GM12891 (cell line): ENCODE results near the gene ITGAX.

Experiments used
- POLR2A ChIP-seq: IDR thresholded peaks from 2 replicates; pipeline ENCODE4 v1.6.1; 2011; ENCODE audit warnings: low read depth, low read length, control low read depth
- POLR2AphosphoS5 ChIP-seq: IDR thresholded peaks from 2 replicates; pipeline ENCODE4 v1.6.1; 2011; ENCODE audit warnings: low read depth, low read length, control low read depth
- POU2F2 ChIP-seq: IDR thresholded peaks from 2 replicates; pipeline ENCODE4 v1.6.1; 2011; ENCODE audit warnings: low read depth, mild to moderate bottlenecking, control low read depth, low read length, moderate library complexity
- TAF1 ChIP-seq: IDR thresholded peaks from 2 replicates; pipeline ENCODE4 v1.6.1; 2011; ENCODE audit warnings: low read depth, low read length, control low read depth

DNA sequence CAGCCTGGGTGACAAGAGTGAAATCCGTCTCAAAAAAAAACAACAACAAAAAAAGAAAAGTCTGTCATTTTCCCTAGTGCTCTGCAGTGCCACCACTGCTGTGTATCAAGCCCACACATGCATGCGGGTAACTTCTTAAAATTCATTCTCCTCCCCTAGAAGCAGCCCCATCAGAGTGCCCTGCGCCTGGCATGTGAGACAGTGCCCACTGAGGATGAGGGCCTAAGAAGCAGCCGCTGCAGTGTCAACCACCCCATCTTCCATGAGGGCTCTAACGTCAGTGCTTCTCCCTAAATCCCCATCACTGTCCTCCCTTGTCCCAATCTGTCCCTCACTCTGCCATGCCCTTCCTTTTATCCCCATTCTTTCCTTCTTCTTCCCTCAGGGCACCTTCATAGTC, 62.9 kb downstream of the ITGAX start:
- TF ChIP-seq POU2F2 (no peak), POLR2AphosphoS5 (no peak), POLR2A (no peak), TAF1 (no peak)
